Fibroblast of lung (primary cell): ENCODE data around the gene USP31. TPM values are rescaled to one million over a fixed set of nuclear protein-coding genes. Genes with fewer than 3 reads are reported as not detected.

Experiments
- DNase-seq, 2 donors: peaks; one replicate each; pipeline versions ENCODE4 v3.0.0 to v3.0.0-alpha.2; 2010; ENCODE audit warnings: low read depth in 2 of 2
- H2AFZ ChIP-seq: 2 replicates; pipeline ENCODE4 v1.5.1; 2012; ENCODE audit warnings: low read length, control low read depth, inconsistent platforms
- H3K27ac ChIP-seq: 2 replicates; pipeline ENCODE4 v1.5.1; 2011; ENCODE audit warnings: low read length, control low read depth; ENCODE audit not compliant: insufficient read depth
- H3K27me3 ChIP-seq: 2 replicates; pipeline ENCODE4 v1.5.1; 2011; ENCODE audit warnings: mild to moderate bottlenecking, low read length; ENCODE audit not compliant: control insufficient read depth, insufficient read depth
- H3K36me3 ChIP-seq: 2 replicates; pipeline ENCODE4 v1.5.1; 2011; ENCODE audit warnings: low read length; ENCODE audit not compliant: control insufficient read depth, insufficient read depth
- H3K4me1 ChIP-seq: 2 replicates; pipeline ENCODE4 v1.5.1; 2011; ENCODE audit warnings: low read length; ENCODE audit not compliant: control insufficient read depth, insufficient read depth; ENCODE audit errors: extremely low read depth
- H3K4me2 ChIP-seq: 2 replicates; pipeline ENCODE4 v1.5.1; 2011; ENCODE audit warnings: low read length, control low read depth; ENCODE audit not compliant: insufficient read depth; ENCODE audit errors: extremely low read depth
- H3K4me3 ChIP-seq, 4 experiments: fragments of 200-600 bp in 1 of 4; sonication (generic) in 1 of 4; replicated peaks in 1 of 4; 2 replicates each; pipeline ENCODE4 v1.5.1; 2011 to 2016; ENCODE audit warnings: low read length in 4 of 4, low read depth in 3 of 4, mild to moderate bottlenecking in 3 of 4, control low read depth in 2 of 4, inconsistent platforms in 1 of 4, mixed read lengths in 1 of 4; ENCODE audit not compliant: insufficient read depth in 1 of 4; ENCODE audit errors: control extremely low read depth in 1 of 4
- H3K79me2 ChIP-seq: 2 replicates; pipeline ENCODE4 v1.5.1; 2012; ENCODE audit warnings: mild to moderate bottlenecking, low read length, inconsistent platforms; ENCODE audit not compliant: control insufficient read depth, insufficient read depth
- H3K9ac ChIP-seq: 2 replicates; pipeline ENCODE4 v1.5.1; 2011; ENCODE audit warnings: mild to moderate bottlenecking, low read length, control low read depth; ENCODE audit not compliant: insufficient read depth
- H3K9me3 ChIP-seq: 2 replicates; pipeline ENCODE4 v1.5.1; 2012; ENCODE audit warnings: low read depth, low read length; ENCODE audit not compliant: control insufficient read depth, insufficient read depth
- H4K20me1 ChIP-seq: 2 replicates; pipeline ENCODE4 v1.5.1; 2011; ENCODE audit warnings: low read length; ENCODE audit not compliant: control insufficient read depth, insufficient read depth; ENCODE audit errors: extremely low read depth
- EZH2 ChIP-seq: IDR thresholded peaks from 2 replicates; pipeline ENCODE4 v1.5.1; 2012; ENCODE audit warnings: low read length, control low read depth, mild to moderate bottlenecking; ENCODE audit errors: missing control alignments
- polyA plus RNA-seq, 2 donors: library from polyadenylated mRNA; depleted of rRNA in 1 of 2; stranded (reverse) in 1 of 2; unstranded in 1 of 2; fragments of >200 nt; gene quantifications; 2 replicates each; pipeline ENCODE4 v1.2.1, GENCODE V29; 2011 to 2012; ENCODE audit warnings: missing spikeins in 1 of 2
- total RNA-seq: library from RNA; depleted of rRNA; stranded (reverse); fragments of >200 nt; gene quantifications from 2 replicates; pipeline ENCODE4 v1.2.1, GENCODE V29; 2014
- TF ChIP-seq, protein P1 (sequence below), 2 donors: IDR thresholded peaks in 1 of 2; conservative IDR thresholded peaks in 1 of 2; 1 replicate in 1 of 2; 2 replicates in 1 of 2; pipeline ENCODE4 v1.5.1; 2011 to 2012; ENCODE audit warnings: low read length in 2 of 2, control low read depth in 1 of 2, inconsistent platforms in 1 of 2, low read depth in 1 of 2, mild to moderate bottlenecking in 1 of 2

USP31 gene
- total and polyA plus RNA-seq, 2 donors (not counting 1 experiment from before 2014, with no cell fraction given): 4.8 to 5.8 TPM

GRCh38 chr16:23059433-23059832 is 89.8 kb downstream of the USP31 start:
- no peaks in the 10 kb centered on the region for H3K36me3 ChIP-seq
- H3K4me3 ChIP-seq: no peak overlapping the region
- no peaks in the 10 kb centered on the region for H4K20me1 ChIP-seq
- H3K79me2 ChIP-seq: no peaks in the 10 kb centered on the region
- H3K9me3 ChIP-seq: no peaks in the 10 kb centered on the region
- no peak overlapping the region for H3K27ac ChIP-seq
- no peak for DNase-seq
- no peaks in the 10 kb centered on the region for H3K4me1 ChIP-seq
- no peak overlapping the region for H2AFZ ChIP-seq
- TF ChIP-seq, protein P1, sequence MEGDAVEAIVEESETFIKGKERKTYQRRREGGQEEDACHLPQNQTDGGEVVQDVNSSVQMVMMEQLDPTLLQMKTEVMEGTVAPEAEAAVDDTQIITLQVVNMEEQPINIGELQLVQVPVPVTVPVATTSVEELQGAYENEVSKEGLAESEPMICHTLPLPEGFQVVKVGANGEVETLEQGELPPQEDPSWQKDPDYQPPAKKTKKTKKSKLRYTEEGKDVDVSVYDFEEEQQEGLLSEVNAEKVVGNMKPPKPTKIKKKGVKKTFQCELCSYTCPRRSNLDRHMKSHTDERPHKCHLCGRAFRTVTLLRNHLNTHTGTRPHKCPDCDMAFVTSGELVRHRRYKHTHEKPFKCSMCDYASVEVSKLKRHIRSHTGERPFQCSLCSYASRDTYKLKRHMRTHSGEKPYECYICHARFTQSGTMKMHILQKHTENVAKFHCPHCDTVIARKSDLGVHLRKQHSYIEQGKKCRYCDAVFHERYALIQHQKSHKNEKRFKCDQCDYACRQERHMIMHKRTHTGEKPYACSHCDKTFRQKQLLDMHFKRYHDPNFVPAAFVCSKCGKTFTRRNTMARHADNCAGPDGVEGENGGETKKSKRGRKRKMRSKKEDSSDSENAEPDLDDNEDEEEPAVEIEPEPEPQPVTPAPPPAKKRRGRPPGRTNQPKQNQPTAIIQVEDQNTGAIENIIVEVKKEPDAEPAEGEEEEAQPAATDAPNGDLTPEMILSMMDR (conservative IDR thresholded peaks at IDR 0.05 in 1 of 2, IDR thresholded peaks at IDR 0.05 in 1 of 2; ENCODE audit: low read depth in 1 of 2, low read length in 2 of 2): no peak
- no peak for TF ChIP-seq EZH2
- no peaks in the 10 kb centered on the region for H3K27me3 ChIP-seq
- no peak overlapping the region for H3K9ac ChIP-seq
- H3K4me2 ChIP-seq: no peak overlapping the region

- Histone ChIP-seq H3K79me2 (no peaks in the 10 kb centered on the region), H3K4me1 (no peaks in the 10 kb centered on the region), H3K4me2 (no peak overlapping the region), H4K20me1 (no peaks in the 10 kb centered on the region), H3K9ac (no peak overlapping the region), H3K36me3 (no peaks in the 10 kb centered on the region), H3K27ac (no peak overlapping the region), H2AFZ (no peak overlapping the region), H3K9me3 (no peaks in the 10 kb centered on the region), H3K27me3 (no peaks in the 10 kb centered on the region), H3K4me3 (no peak overlapping the region)
- TF ChIP-seq, protein P1 (conservative IDR thresholded peaks at IDR 0.05 in 1 of 2, IDR thresholded peaks at IDR 0.05 in 1 of 2; ENCODE audit: low read depth in 1 of 2, low read length in 2 of 2): no peak
- no peak for TF ChIP-seq EZH2
- no peak for DNase-seq
Measured at GRCh38 chr16:23058576-23058975, 90.7 kb downstream of the USP31 start.

DNA sequence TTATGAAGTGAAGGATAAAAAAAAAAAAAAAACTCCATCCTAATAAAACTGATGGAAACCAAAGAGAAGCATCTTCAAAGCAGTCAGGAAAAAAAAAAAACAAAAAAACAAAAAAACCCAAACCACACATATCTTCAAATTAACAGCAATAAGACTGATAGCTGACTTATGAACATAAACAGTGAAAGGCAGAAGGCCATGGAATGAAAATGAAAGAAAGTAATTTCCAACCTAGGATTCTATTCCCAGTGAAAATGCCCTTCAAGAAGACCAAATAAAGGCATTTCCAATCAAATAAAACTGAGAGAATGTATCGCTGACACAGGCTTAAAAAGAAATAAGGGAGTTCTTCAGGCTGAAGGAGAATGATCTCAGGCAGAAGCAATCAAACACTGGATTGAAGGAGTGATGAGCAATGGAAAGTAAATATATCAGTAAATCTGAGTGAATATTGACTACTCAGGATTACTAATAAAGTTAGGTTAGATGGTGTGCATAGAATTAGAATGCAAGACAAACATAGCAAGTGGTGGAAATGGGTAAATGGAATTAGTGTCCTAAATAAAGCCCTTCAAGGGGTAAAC is 92.1 kb downstream of the USP31 start:
- TF ChIP-seq, protein P1 (conservative IDR thresholded peaks at IDR 0.05 in 1 of 2, IDR thresholded peaks at IDR 0.05 in 1 of 2; ENCODE audit: low read depth in 1 of 2, low read length in 2 of 2): no peak
- TF ChIP-seq EZH2: no peak
- no peak overlapping the region for H3K27ac ChIP-seq
- H2AFZ ChIP-seq: no peak overlapping the region
- no peak overlapping the region for H3K4me2 ChIP-seq
- H3K9ac ChIP-seq: no peak overlapping the region
- H3K36me3 ChIP-seq: no peaks in the 10 kb centered on the region
- H3K79me2 ChIP-seq: no peaks in the 10 kb centered on the region
- no peaks in the 10 kb centered on the region for H3K27me3 ChIP-seq
- no peaks in the 10 kb centered on the region for H3K9me3 ChIP-seq
- H4K20me1 ChIP-seq: no peaks in the 10 kb centered on the region
- no peak overlapping the region for H3K4me3 ChIP-seq
- DNase-seq: no peak
- H3K4me1 ChIP-seq: no peaks in the 10 kb centered on the region
